Loucy (cell line): ENCODE data around the gene PFN3.
A peak's percentile ranks its signal among the peaks of the same experiment; 100 is the strongest.

Experiments
- H2AFZ ChIP-seq: fragments of 200-600 bp; sonication (generic); 2 replicates; pipeline ENCODE4 v1.6.0; 2016; ENCODE audit warnings: antibody characterized with exemption, mild to moderate bottlenecking, low read length, moderate library complexity
- H3F3A ChIP-seq: fragments of 200-600 bp; 2 replicates; pipeline ENCODE4 v1.6.0; 2016; ENCODE audit warnings: antibody characterized with exemption, low read depth, mild to moderate bottlenecking
- H3K27me3 ChIP-seq: fragments of 200-600 bp; sonication (generic); 2 replicates; pipeline ENCODE4 v1.6.1; 2014; ENCODE audit warnings: low read length, mild to moderate bottlenecking; ENCODE audit not compliant: insufficient read depth, poor library complexity, severe bottlenecking
- H3K36me3 ChIP-seq: fragments of 200-600 bp; sonication (generic); 2 replicates; pipeline ENCODE4 v1.6.1; 2016; ENCODE audit warnings: low read length; ENCODE audit not compliant: insufficient read depth
- H3K4me1 ChIP-seq: fragments of 200-600 bp; sonication (generic); 2 replicates; pipeline ENCODE4 v1.5.1; 2014; ENCODE audit warnings: low read length, mild to moderate bottlenecking; ENCODE audit not compliant: insufficient read depth, poor library complexity, severe bottlenecking
- H3K4me2 ChIP-seq: fragments of 200-600 bp; sonication (generic); 2 replicates; pipeline ENCODE4 v1.6.0; 2014; ENCODE audit warnings: antibody characterized with exemption, low read length, low read depth, mild to moderate bottlenecking; ENCODE audit not compliant: poor library complexity, severe bottlenecking
- H3K4me3 ChIP-seq: fragments of 200-600 bp; sonication (generic); 2 replicates; pipeline ENCODE4 v1.5.1; 2014; ENCODE audit warnings: low read length, mild to moderate bottlenecking, mixed read lengths; ENCODE audit not compliant: poor library complexity, severe bottlenecking
- H3K79me2 ChIP-seq: fragments of 200-600 bp; sonication (generic); 2 replicates; pipeline ENCODE4 v1.6.1; 2014; ENCODE audit warnings: low read length; ENCODE audit not compliant: insufficient read depth
- H3K9ac ChIP-seq: fragments of 200-600 bp; sonication (generic); 2 replicates; pipeline ENCODE4 v1.6.0; 2014; ENCODE audit warnings: mild to moderate bottlenecking, low read depth, low read length, moderate library complexity; ENCODE audit not compliant: poor library complexity, severe bottlenecking
- H3K9me2 ChIP-seq: fragments of 200-600 bp; sonication (generic); replicated peaks from 2 replicates; pipeline ENCODE4 v1.6.1; 2016; ENCODE audit warnings: low read depth, low read length, mixed read lengths
- H3K9me3 ChIP-seq: fragments of 200-600 bp; sonication (generic); 2 replicates; pipeline ENCODE4 v1.6.1; 2014; ENCODE audit warnings: mild to moderate bottlenecking, antibody characterized with exemption, low read length, low read depth; ENCODE audit not compliant: insufficient read depth
- H4K20me1 ChIP-seq: fragments of 200-600 bp; sonication (generic); 2 replicates; pipeline ENCODE4 v1.6.0; 2014; ENCODE audit warnings: antibody characterized with exemption, low read length, mild to moderate bottlenecking; ENCODE audit not compliant: insufficient read depth, poor library complexity, severe bottlenecking
- EZH2phosphoT487 ChIP-seq: fragments of 200-600 bp; IDR thresholded peaks from 2 replicates; pipeline ENCODE4 v1.6.1; 2018; ENCODE audit warnings: antibody characterized with exemption, mild to moderate bottlenecking, moderate library complexity, borderline replicate concordance
- TF ChIP-seq, protein P1 (sequence below): fragments of 200-600 bp; sonication (generic); conservative IDR thresholded peaks from 2 replicates; pipeline ENCODE4 v1.5.1; 2014; ENCODE audit warnings: mild to moderate bottlenecking, antibody characterized with exemption, low read length

PFN3 gene

DNA sequence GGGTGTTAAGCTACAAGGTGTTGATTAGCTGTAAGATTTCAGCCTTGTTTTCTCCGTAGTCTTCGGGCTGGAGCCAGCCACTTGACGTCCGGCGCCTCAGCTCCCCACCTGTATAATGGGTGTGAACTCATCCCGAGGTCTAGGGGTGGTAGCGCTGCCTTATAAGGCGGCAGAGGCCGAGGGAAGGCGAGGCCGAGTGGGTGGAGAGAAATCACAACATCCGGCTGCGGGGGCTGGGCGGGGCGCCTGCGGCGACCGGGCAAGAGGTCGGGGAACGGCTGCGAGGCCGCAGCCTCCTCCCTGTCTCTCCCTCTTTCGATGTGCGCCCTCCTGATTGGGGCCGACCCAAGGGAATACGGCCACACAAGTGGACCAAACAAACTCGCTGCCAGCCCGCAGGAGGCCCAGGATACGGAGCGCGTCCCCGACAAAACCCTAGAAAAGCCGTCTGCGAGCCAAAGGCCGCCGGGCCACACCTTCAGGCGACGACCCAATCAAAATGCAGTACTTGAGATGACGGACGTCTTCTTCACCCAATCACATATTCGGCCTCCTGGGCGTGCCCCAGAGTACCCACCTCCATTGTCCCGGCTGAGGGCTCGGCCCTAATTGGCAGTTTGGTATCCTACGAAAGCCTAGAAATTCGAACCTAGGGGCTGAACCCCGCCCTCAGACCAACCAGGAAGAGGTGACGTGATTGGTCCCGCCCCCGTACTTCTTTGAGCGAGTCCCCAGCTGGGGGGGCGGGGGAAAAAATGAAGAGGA, 25.5 kb upstream of the PFN3 start:
- H3K27me3 ChIP-seq: no peaks in the 10 kb centered on the region
- H3K4me3 ChIP-seq: peak overlapping the region; percentile 79
- peak overlapping the region; percentile 93 for H2AFZ ChIP-seq
- peaks cover 19% of the 10 kb centered on the region for H4K20me1 ChIP-seq
- H3K4me1 ChIP-seq: peaks cover 33% of the 10 kb centered on the region
- H3K4me2 ChIP-seq: peak overlapping the region; percentile 70
- H3K9ac ChIP-seq: peak overlapping the region; percentile 69
- H3K79me2 ChIP-seq: peaks cover 43% of the 10 kb centered on the region
- TF ChIP-seq, protein P1, sequence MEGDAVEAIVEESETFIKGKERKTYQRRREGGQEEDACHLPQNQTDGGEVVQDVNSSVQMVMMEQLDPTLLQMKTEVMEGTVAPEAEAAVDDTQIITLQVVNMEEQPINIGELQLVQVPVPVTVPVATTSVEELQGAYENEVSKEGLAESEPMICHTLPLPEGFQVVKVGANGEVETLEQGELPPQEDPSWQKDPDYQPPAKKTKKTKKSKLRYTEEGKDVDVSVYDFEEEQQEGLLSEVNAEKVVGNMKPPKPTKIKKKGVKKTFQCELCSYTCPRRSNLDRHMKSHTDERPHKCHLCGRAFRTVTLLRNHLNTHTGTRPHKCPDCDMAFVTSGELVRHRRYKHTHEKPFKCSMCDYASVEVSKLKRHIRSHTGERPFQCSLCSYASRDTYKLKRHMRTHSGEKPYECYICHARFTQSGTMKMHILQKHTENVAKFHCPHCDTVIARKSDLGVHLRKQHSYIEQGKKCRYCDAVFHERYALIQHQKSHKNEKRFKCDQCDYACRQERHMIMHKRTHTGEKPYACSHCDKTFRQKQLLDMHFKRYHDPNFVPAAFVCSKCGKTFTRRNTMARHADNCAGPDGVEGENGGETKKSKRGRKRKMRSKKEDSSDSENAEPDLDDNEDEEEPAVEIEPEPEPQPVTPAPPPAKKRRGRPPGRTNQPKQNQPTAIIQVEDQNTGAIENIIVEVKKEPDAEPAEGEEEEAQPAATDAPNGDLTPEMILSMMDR: no peak
- no peak for TF ChIP-seq EZH2phosphoT487
- no peaks in the 10 kb centered on the region for H3K9me3 ChIP-seq
- H3K36me3 ChIP-seq: no peaks in the 10 kb centered on the region
- no peaks in the 10 kb centered on the region for H3K9me2 ChIP-seq
- H3F3A ChIP-seq: no peaks in the 10 kb centered on the region

DNA sequence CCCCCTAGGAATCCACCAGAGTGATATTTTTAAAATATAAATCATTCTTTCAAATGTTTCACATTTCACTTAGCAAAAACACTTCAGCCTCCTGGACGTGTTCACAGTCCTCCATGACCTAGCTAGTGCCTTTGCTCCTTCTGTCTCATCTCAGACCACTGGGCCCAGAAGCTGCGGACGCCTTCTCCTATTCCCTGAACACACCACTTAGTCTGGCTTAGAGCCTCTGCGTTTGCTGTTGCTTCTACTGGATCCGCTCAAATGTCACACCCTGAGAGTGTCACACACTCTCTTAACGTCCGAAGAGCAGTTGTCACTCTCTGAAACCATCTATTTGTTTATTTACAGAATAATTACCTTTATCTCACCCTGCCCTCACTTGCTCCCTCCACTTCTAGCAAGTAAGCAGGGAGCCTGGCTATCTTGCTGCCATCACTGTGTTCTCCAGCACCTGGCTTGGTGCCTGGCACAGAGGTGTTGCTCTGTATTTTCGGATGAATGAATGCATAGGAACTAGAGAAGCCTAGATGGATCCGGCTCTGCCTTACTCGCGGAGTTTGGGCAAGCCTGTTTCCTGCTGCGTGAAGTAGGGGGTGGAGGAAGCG, 24.8 kb upstream of the PFN3 start:
- H4K20me1 ChIP-seq: peaks cover 19% of the 10 kb centered on the region
- peak overlapping the region; percentile 70 for H3K4me2 ChIP-seq
- H3K9me2 ChIP-seq: no peaks in the 10 kb centered on the region
- TF ChIP-seq, protein P1: no peak
- no peak for TF ChIP-seq EZH2phosphoT487
- no peaks in the 10 kb centered on the region for H3K27me3 ChIP-seq
- peak overlapping the region; percentile 79 for H3K4me3 ChIP-seq
- no peaks in the 10 kb centered on the region for H3K36me3 ChIP-seq
- H3K4me1 ChIP-seq: peaks cover 26% of the 10 kb centered on the region
- H3K9ac ChIP-seq: peak overlapping the region; percentile 69
- no peaks in the 10 kb centered on the region for H3F3A ChIP-seq
- H2AFZ ChIP-seq: no peak overlapping the region
- H3K9me3 ChIP-seq: no peaks in the 10 kb centered on the region
- H3K79me2 ChIP-seq: peaks cover 36% of the 10 kb centered on the region

DNA sequence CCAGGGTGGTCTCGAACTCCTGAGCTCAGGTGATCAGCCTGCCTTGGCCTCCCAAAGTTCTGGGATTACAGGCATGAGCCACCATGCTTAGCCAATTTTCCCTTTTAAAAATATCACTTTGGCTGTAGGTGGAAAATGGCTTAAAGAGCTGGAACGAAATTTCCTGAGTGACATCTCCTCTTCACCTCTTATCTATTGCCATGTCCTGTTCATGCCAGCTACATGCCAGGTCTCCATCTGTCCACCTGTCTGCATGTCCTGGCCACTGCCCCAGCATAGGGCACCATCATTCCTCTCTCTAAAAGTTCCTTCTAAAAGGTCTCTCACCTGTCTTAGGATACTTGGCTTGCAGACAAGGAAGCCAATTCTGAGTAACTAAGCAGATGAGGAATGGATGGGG, 23.2 kb upstream of the PFN3 start:
- Histone ChIP-seq H3K9ac (no peak overlapping the region), H3K9me3 (no peaks in the 10 kb centered on the region), H3K4me2 (no peak overlapping the region), H3K9me2 (no peaks in the 10 kb centered on the region), H4K20me1 (peaks cover 8% of the 10 kb centered on the region), H3K36me3 (no peaks in the 10 kb centered on the region), H2AFZ (no peak overlapping the region), H3K79me2 (peaks cover 20% of the 10 kb centered on the region), H3F3A (no peaks in the 10 kb centered on the region), H3K4me1 (peaks cover 11% of the 10 kb centered on the region), H3K4me3 (no peak overlapping the region), H3K27me3 (no peaks in the 10 kb centered on the region)
- TF ChIP-seq, protein P1: no peak
- TF ChIP-seq EZH2phosphoT487: no peak
